Neutrophil (primary cell): ENCODE measurements around the gene ALB.
"Not testable (repeated sequence)": the region's sequence is repeated elsewhere in the genome, so short reads cannot be mapped to it uniquely, and the experiment has no call there.

Experiments
- H3K27ac ChIP-seq: fragments of 200-600 bp; sonication (generic); 2 replicates; pipeline ENCODE4 v1.5.1; 2016; ENCODE audit warnings: mild to moderate bottlenecking, moderate library complexity
- H3K27me3 ChIP-seq: fragments of 200-600 bp; sonication (generic); 2 replicates; pipeline ENCODE4 v1.6.0; 2016; ENCODE audit warnings: mild to moderate bottlenecking
- H3K36me3 ChIP-seq: fragments of 200-600 bp; sonication (generic); 2 replicates; pipeline ENCODE4 v1.5.1; 2017
- H3K4me1 ChIP-seq, 2 experiments: fragments of 200-600 bp in 1 of 2; sonication (generic) in 1 of 2; 1 replicate in 1 of 2; 2 replicates in 1 of 2; pipeline versions ENCODE4 v1.5.1 to v1.6.1; 2013 to 2016; ENCODE audit warnings: low read depth in 1 of 2, low read length in 1 of 2, mild to moderate bottlenecking in 1 of 2, moderate library complexity in 1 of 2; ENCODE audit not compliant: control insufficient read depth in 1 of 2, insufficient read depth in 1 of 2
- H3K4me3 ChIP-seq, 2 experiments: fragments of 200-600 bp in 1 of 2; sonication (generic) in 1 of 2; 1 replicate in 1 of 2; 2 replicates in 1 of 2; pipeline ENCODE4 v1.5.1; 2013 to 2016; ENCODE audit warnings: low read depth in 1 of 2, low read length in 1 of 2, mild to moderate bottlenecking in 1 of 2, moderate library complexity in 1 of 2
- H3K9me3 ChIP-seq: fragments of 200-600 bp; sonication (generic); 2 replicates; pipeline ENCODE4 v1.5.1; 2016
- TF ChIP-seq, protein P1 (sequence below): fragments of 200-600 bp; sonication (generic); IDR thresholded peaks from 2 replicates; pipeline ENCODE4 v1.5.1; 2016; ENCODE audit warnings: antibody characterized with exemption

ALB gene

DNA sequence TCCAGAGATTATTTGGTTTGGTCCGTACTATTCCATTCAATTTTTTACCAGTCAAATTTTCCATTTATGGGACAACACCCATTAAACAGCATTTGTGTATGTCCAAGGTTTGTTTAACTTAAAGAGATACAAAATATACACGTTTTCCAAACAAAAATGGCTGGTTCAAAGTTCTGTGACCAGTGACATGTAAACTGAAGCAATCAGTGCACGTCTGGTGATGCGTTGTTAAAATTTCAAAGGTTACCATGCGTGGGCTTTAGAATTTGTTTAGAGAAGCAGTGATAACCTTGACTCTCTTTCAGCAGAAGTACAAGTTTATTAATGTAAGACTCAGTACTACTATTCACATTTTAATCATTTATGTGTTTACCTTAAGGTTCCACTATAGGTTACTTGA is 25.2 kb upstream of the ALB start:
- Histone ChIP-seq H3K9me3 (no peaks in the 10 kb centered on the region), H3K27me3 (no peaks in the 10 kb centered on the region), H3K4me1 (no peaks in the 10 kb centered on the region), H3K36me3 (no peaks in the 10 kb centered on the region), H3K27ac (no peak overlapping the region), H3K4me3 (no peak overlapping the region)
- TF ChIP-seq, protein P1, sequence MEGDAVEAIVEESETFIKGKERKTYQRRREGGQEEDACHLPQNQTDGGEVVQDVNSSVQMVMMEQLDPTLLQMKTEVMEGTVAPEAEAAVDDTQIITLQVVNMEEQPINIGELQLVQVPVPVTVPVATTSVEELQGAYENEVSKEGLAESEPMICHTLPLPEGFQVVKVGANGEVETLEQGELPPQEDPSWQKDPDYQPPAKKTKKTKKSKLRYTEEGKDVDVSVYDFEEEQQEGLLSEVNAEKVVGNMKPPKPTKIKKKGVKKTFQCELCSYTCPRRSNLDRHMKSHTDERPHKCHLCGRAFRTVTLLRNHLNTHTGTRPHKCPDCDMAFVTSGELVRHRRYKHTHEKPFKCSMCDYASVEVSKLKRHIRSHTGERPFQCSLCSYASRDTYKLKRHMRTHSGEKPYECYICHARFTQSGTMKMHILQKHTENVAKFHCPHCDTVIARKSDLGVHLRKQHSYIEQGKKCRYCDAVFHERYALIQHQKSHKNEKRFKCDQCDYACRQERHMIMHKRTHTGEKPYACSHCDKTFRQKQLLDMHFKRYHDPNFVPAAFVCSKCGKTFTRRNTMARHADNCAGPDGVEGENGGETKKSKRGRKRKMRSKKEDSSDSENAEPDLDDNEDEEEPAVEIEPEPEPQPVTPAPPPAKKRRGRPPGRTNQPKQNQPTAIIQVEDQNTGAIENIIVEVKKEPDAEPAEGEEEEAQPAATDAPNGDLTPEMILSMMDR: no peak

DNA sequence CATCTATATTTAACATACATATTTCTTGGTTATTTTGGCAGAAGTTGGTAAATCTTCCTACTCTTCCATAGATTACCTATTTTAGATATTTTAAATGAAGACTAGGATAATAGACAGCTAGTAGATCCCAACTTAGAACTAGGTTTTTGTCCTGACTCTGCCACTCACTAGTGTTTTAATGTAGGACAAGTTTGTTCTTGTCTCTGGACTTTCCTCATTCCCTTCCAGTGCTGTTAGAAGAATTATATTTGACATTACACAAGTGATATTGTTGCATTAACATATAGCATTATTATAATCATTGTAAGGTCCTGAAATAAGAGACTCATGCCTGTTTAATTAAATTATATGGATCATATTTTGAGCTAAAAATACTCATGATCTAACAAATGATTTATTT is 24.1 kb upstream of the ALB start:
- TF ChIP-seq, protein P1: no peak
- Histone ChIP-seq H3K36me3 (no peaks in the 10 kb centered on the region), H3K27ac (no peak overlapping the region), H3K9me3 (no peaks in the 10 kb centered on the region), H3K27me3 (no peaks in the 10 kb centered on the region), H3K4me1 (no peaks in the 10 kb centered on the region), H3K4me3 (no peak overlapping the region)

DNA sequence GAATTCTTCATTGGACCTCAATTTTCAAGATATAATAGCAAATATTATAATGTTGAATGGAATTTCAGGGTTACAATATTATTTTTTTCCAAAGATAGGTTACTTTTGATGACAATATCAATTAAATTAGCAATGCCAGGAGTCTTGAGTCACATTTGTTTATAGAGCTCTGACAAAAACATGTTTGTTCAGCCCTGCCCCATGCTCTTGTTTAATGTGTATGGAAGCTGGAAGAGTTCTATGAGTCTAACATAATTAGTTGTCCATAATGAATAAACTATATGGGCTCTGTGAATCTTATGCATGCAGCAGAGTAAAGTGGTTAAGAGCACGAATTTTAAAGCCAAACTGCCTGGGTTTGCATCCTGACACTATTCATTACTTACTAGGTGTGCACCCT is 22.9 kb upstream of the ALB start:
- H3K27ac ChIP-seq: no peak overlapping the region
- H3K27me3 ChIP-seq: no peaks in the 10 kb centered on the region
- H3K4me1 ChIP-seq: no peaks in the 10 kb centered on the region
- no peaks in the 10 kb centered on the region for H3K36me3 ChIP-seq
- H3K9me3 ChIP-seq: no peaks in the 10 kb centered on the region
- TF ChIP-seq, protein P1: no peak
- H3K4me3 ChIP-seq: no peak overlapping the region

DNA sequence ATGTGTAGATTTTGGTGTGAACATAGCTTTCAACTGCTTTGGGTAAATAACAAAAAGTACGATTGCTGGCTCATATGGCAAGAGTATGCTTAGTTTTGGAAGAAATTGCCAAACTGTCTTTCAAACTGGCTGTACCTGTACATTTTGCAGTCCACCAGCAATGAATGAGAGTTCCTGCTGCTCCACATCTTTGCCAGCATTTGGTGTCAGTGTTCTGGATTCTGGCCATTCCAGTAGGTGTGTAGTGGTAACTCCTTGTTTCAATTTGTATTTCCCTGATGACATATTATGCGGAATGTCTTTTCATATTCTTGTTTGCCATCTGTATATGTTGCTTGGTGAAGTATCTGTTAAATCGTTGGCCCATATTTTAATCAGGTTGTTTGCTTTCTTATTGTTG is 20.6 kb upstream of the ALB start:
- TF ChIP-seq, protein P1: no peak
- Histone ChIP-seq H3K27ac (no peak overlapping the region), H3K27me3 (no peaks in the 10 kb centered on the region), H3K4me1 (no peaks in the 10 kb centered on the region), H3K4me3 (no peak overlapping the region), H3K36me3 (no peaks in the 10 kb centered on the region), H3K9me3 (no peaks in the 10 kb centered on the region)

DNA sequence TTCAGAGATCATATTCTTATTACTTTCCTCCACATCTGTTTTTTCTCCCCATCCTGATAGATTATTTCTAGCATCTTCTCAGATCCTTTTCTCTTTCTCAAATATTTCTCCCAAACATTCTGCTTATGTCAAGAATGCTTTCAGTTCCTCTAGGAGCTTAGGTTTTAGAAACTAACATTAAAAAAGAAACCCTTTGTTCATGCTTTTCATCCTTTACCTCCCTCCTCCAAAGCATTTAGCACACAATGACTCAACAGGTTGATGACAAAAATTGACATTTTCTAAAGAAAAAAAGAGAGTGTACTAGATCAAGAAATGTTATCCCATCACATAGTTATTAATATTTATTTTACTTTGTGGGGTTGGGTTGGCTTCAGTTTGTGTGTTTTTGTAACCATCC is 16.5 kb upstream of the ALB start:
- no peak overlapping the region for H3K27ac ChIP-seq
- no peaks in the 10 kb centered on the region for H3K36me3 ChIP-seq
- no peaks in the 10 kb centered on the region for H3K4me1 ChIP-seq
- TF ChIP-seq, protein P1: no peak
- no peak overlapping the region for H3K4me3 ChIP-seq
- no peaks in the 10 kb centered on the region for H3K9me3 ChIP-seq
- no peaks in the 10 kb centered on the region for H3K27me3 ChIP-seq

DNA sequence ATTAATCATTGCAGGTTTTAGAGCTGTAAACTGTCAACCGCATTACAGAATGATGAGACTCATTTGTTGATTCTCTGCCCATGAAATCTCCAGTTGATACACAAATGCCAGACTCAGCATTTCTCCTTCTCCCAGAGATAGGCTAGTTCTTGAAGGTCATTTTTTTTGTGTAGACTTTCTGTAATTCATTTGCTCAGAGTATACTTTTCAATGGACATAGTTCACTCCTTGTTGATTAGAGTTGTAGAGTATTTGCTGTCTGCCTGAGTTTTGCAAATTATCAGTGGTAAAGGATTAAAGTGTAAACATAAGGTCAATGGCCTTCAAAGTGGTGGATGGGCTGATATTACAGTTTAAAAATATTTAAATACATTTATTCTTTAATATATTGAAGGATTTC is 15.2 kb upstream of the ALB start:
- TF ChIP-seq, protein P1: no peak
- H3K4me1 ChIP-seq: no peaks in the 10 kb centered on the region
- H3K4me3 ChIP-seq: no peak overlapping the region
- no peak overlapping the region for H3K27ac ChIP-seq
- no peaks in the 10 kb centered on the region for H3K36me3 ChIP-seq
- H3K27me3 ChIP-seq: no peaks in the 10 kb centered on the region
- H3K9me3 ChIP-seq: no peaks in the 10 kb centered on the region

DNA sequence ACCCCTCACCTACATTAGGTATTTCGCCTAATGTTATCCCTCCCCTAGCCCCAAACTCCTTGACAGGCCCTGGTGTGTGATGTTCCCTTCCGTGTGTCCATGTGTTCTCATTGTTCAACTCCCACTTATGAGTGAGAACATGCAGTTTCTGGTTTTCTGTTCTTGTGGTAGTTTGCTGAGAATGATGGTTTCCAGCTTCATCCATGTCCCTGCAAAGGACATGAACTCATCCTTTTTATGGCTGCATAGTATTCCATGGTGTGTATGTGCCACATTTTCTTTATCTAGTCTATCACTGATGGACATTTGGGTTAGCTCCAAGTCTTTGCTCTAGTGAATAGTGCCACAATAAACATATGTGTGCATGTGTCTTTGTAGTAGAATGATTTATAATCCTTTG is 14.4 kb upstream of the ALB start:
- not testable (repeated sequence) for H3K27ac ChIP-seq, H3K4me3 ChIP-seq, H3K36me3 ChIP-seq, H3K9me3 ChIP-seq, H3K27me3 ChIP-seq, H3K4me1 ChIP-seq
